SK-N-SH (cell line): ENCODE data around the gene MUC22. TPM values are rescaled to one million over a fixed set of nuclear protein-coding genes. Genes with fewer than 3 reads are reported as not detected.

Source experiments
- EZH2phosphoT487 ChIP-seq: fragments of 200-600 bp; sonication (generic); IDR thresholded peaks from 2 replicates; pipeline ENCODE4 v1.6.1; 2017; ENCODE audit warnings: low read depth, mixed run types, mild to moderate bottlenecking, antibody characterized with exemption, moderate library complexity, borderline replicate concordance
- FOSL2 ChIP-seq: IDR thresholded peaks from 2 replicates; pipeline ENCODE4 v1.4.0; 2012; ENCODE audit warnings: low read depth, mild to moderate bottlenecking, moderate library complexity, borderline replicate concordance
- FOXM1 ChIP-seq: IDR thresholded peaks from 2 replicates; pipeline ENCODE4 v1.4.0; 2012; ENCODE audit warnings: low read depth, mild to moderate bottlenecking
- GATA2 ChIP-seq: sonication (generic); formaldehyde crosslinking; IDR thresholded peaks from 2 replicates; pipeline ENCODE4 v1.5.0; 2020; ENCODE audit warnings: mild to moderate bottlenecking, missing genetic modification reagents
- IRF3 ChIP-seq: fragments of 150-350 bp; IDR thresholded peaks from 2 replicates; pipeline ENCODE4 v1.6.1; 2016; ENCODE audit warnings: mild to moderate bottlenecking, low read depth, low read length
- NFIC ChIP-seq: IDR thresholded peaks from 2 replicates; pipeline ENCODE4 v1.4.0; 2012; ENCODE audit warnings: borderline replicate concordance
- POLR2AphosphoS5 ChIP-seq: IDR thresholded peaks from 2 replicates; pipeline ENCODE4 v1.6.1; 2012; ENCODE audit warnings: low read depth, low read length
- RAD21 ChIP-seq: IDR thresholded peaks from 2 replicates; pipeline ENCODE4 v1.6.1; 2012; ENCODE audit warnings: mild to moderate bottlenecking, low read length
- RFX5 ChIP-seq: IDR thresholded peaks from 2 replicates; pipeline ENCODE4 v1.6.1; 2012; ENCODE audit warnings: mild to moderate bottlenecking, improper control_type of control experiment, low read length
- SIN3A ChIP-seq: IDR thresholded peaks from 2 replicates; pipeline ENCODE4 v1.6.1; 2012; ENCODE audit warnings: low read depth, mild to moderate bottlenecking, low read length, moderate library complexity, borderline replicate concordance
- polyA plus RNA-seq, 3 experiments: library from polyadenylated mRNA; depleted of rRNA; stranded (reverse); fragments of >200 nt; gene quantifications; 2 replicates each; pipeline ENCODE4 v1.2.3, GENCODE V29; 2012
- small RNA-seq, 7 experiments: library from RNA; depleted of rRNA; stranded (forward); fragments of <200 nt; gene quantifications; one replicate each; pipeline ENCODE3, GENCODE V24; 2012

The MUC22 gene
- polyA plus RNA-seq, 1 of the 3 experiments (the other 2 are of a cell fraction), result 0.12 TPM

- TF ChIP-seq FOSL2 (peak; percentile 39; the same call in 1 of the 2 replicates), IRF3 (no peak), POLR2AphosphoS5 (no peak), FOXM1 (no peak), SIN3A (no peak), RFX5 (no peak), EZH2phosphoT487 (no peak), GATA2 (CRISPR knock-in tag) (no peak), NFIC (peak; percentile 80), RAD21 (no peak)
Observed at GRCh38 chr6:31083742-31084354, 73.6 kb downstream of the MUC22 start (continued).

Small RNAs within 50 kb of the gene (small RNA-seq; reads per million reads assigned to genes)
- gene RNU6-1133P, result 0 reads per million in 7 experiments

Other genes starting within 250 kb of the MUC22 start
- gene DDR1, start 126.0 kb upstream of the MUC22 start, polyA plus RNA-seq (2012; rRNA removed), result 40.2 and 52.8 TPM in 2 replicates
- 30.7 and 34.9 TPM in 2 replicates for gene GTF2H4, start 102.3 kb upstream of the MUC22 start, polyA plus RNA-seq (2012; rRNA removed)
- gene VARS2, start 96.2 kb upstream of the MUC22 start, polyA plus RNA-seq (2012; rRNA removed), result 31.2 TPM in 2 replicates
- gene SFTA2, start 78.3 kb upstream of the MUC22 start, polyA plus RNA-seq (2012; rRNA removed), result not detected in 2 replicates
- not detected in 2 replicates for gene MUCL3, start 69.5 kb upstream of the MUC22 start, polyA plus RNA-seq (2012; rRNA removed)
- not detected in 2 replicates for gene MUC21, start 26.8 kb upstream of the MUC22 start, polyA plus RNA-seq (2012; rRNA removed)
- gene C6orf15, start 102.1 kb downstream of the MUC22 start, polyA plus RNA-seq (2012; rRNA removed), result not detected in 2 replicates
- gene PSORS1C1, start 104.3 kb downstream of the MUC22 start, polyA plus RNA-seq (2012; rRNA removed), result 3.0 and 3.1 TPM in 2 replicates
- 0.02 TPM in 1 of 2 replicates, not detected in the other for gene CDSN, start 110.0 kb downstream of the MUC22 start, polyA plus RNA-seq (2012; rRNA removed)
- not detected in 2 replicates for gene PSORS1C2, start 128.6 kb downstream of the MUC22 start, polyA plus RNA-seq (2012; rRNA removed)
- 15.5 and 18.7 TPM in 2 replicates for gene CCHCR1, start 147.3 kb downstream of the MUC22 start, polyA plus RNA-seq (2012; rRNA removed)
- gene TCF19, start 148.1 kb downstream of the MUC22 start, polyA plus RNA-seq (2012; rRNA removed), result 7.0 and 9.3 TPM in 2 replicates
- not detected in 2 replicates for gene POU5F1, start 160.2 kb downstream of the MUC22 start, polyA plus RNA-seq (2012; rRNA removed)